ENCODE results near the gene EARS2.

- TF ChIP-seq YY1 (IDR thresholded peaks at IDR 0.05; ENCODE audit: insufficient read depth, insufficient read length): no peak
- TF ChIP-seq SUZ12 (IDR thresholded peaks at IDR 0.05; ENCODE audit: extremely low read depth, insufficient read depth, insufficient read length): no peak
- no peak for TF ChIP-seq ZNF274 (IDR thresholded peaks at IDR 0.05; ENCODE audit: low read depth, low read length)
Observed at GRCh38 chr16:23557779-23558702, 891 bp upstream of the EARS2 start.
